ENCODE measurements around the gene PLGLB1.
"Not testable (repeated sequence)": the region's sequence is repeated elsewhere in the genome, so short reads cannot be mapped to it uniquely, and the experiment has no call there.

Gene PLGLB1

GRCh38 chr2:87023988-87024615 is 2.5 kb upstream of the PLGLB1 start:
- H3K4me3 ChIP-seq (ENCODE audit: low read depth, low read length); H3K36me3 ChIP-seq (ENCODE audit: control insufficient read depth in 2 of 2, insufficient read depth in 1 of 2, low read length in 2 of 2); H3K4me1 ChIP-seq (ENCODE audit: control insufficient read depth, insufficient read depth, low read length); CTCF ChIA-PET; H3K9me3 ChIP-seq (ENCODE audit: control insufficient read depth, insufficient read depth, low read depth, low read length); H3K27ac ChIP-seq (ENCODE audit: extremely low read depth, low read depth, low read length); POLR2A ChIA-PET: not testable (repeated sequence)

GRCh38 chr2:87021043-87021442 is 601 bp downstream of the PLGLB1 start:
- H3K36me3 ChIP-seq (ENCODE audit: control insufficient read depth in 2 of 2, insufficient read depth in 1 of 2, low read length in 2 of 2); H3K9me3 ChIP-seq (ENCODE audit: control insufficient read depth, insufficient read depth, low read depth, low read length); POLR2A ChIA-PET; CTCF ChIA-PET; H3K4me1 ChIP-seq (ENCODE audit: control insufficient read depth, insufficient read depth, low read length); H3K4me3 ChIP-seq (ENCODE audit: low read depth, low read length); H3K27ac ChIP-seq (ENCODE audit: extremely low read depth, low read depth, low read length): not testable (repeated sequence)

- POLR2A ChIA-PET; H3K4me3 ChIP-seq (ENCODE audit: low read depth, low read length); H3K4me1 ChIP-seq (ENCODE audit: control insufficient read depth, insufficient read depth, low read length); CTCF ChIA-PET; H3K36me3 ChIP-seq (ENCODE audit: control insufficient read depth in 2 of 2, insufficient read depth in 1 of 2, low read length in 2 of 2); H3K9me3 ChIP-seq (ENCODE audit: control insufficient read depth, insufficient read depth, low read depth, low read length); H3K27ac ChIP-seq (ENCODE audit: extremely low read depth, low read depth, low read length): not testable (repeated sequence)
Observed at GRCh38 chr2:87019053-87019452, 2.6 kb downstream of the PLGLB1 start.

- H3K9me3 ChIP-seq (ENCODE audit: control insufficient read depth, insufficient read depth, low read depth, low read length); H3K4me1 ChIP-seq (ENCODE audit: control insufficient read depth, insufficient read depth, low read length); CTCF ChIA-PET: not testable (repeated sequence)
Observed at GRCh38 chr2:87014489-87015169, 7.0 kb downstream of the PLGLB1 start.

GRCh38 chr2:87004398-87004797 is 17.2 kb downstream of the PLGLB1 start:
- H3K27ac ChIP-seq (ENCODE audit: extremely low read depth, low read depth, low read length); CTCF ChIA-PET; H3K4me1 ChIP-seq (ENCODE audit: control insufficient read depth, insufficient read depth, low read length); H3K36me3 ChIP-seq (ENCODE audit: control insufficient read depth in 2 of 2, insufficient read depth in 1 of 2, low read length in 2 of 2); H3K9me3 ChIP-seq (ENCODE audit: control insufficient read depth, insufficient read depth, low read depth, low read length); POLR2A ChIA-PET; H3K4me3 ChIP-seq (ENCODE audit: low read depth, low read length): not testable (repeated sequence)

More at GRCh38 chr2:87014489-87015169, 7.0 kb downstream of the PLGLB1 start:
- H3K4me3 ChIP-seq (ENCODE audit: low read depth, low read length); POLR2A ChIA-PET; H3K27ac ChIP-seq (ENCODE audit: extremely low read depth, low read depth, low read length); H3K36me3 ChIP-seq (ENCODE audit: control insufficient read depth in 2 of 2, insufficient read depth in 1 of 2, low read length in 2 of 2): not testable (repeated sequence)
